ENCODE measurements around the gene ZNF320.
"Not testable (repeated sequence)": the region's sequence is repeated elsewhere in the genome, so short reads cannot be mapped to it uniquely, and the experiment has no call there.

Gene ZNF320

GRCh38 chr19:52897138-52897935 is at the start of gene ZNF320:
Gene ZNF320 (minus strand): TSS chr19:52897635. CDS start chr19:52890255, 7,380 bp downstream.
- H3K9me3 Mint-ChIP-seq: peaks cover 5 to 9% of the 10 kb centered on the region in 2 donors
- DNase-seq (peak; percentile 94), ATAC-seq (replicated peaks) (peak; percentile 100)
- H3K27me3 Mint-ChIP-seq: no peaks in the 10 kb centered on the region
- peak within 1 kb of the TSS; percentile 93 for H3K27ac Mint-ChIP-seq
- H3K4me1 Mint-ChIP-seq: peaks cover 17 to 41% of the 10 kb centered on the region in 2 donors
- H3K4me3 Mint-ChIP-seq: peak within 1 kb of the TSS; percentile 92 to 98
- peaks cover 26 to 40% of the 10 kb centered on the region in 2 donors for H3K36me3 Mint-ChIP-seq

GRCh38 chr19:52946322-52947310 is 49.2 kb upstream of the ZNF320 start:
- H3K36me3 Mint-ChIP-seq: peaks cover 34% of the 10 kb centered on the region in 2 donors
- H3K27ac Mint-ChIP-seq: peak overlapping the region; percentile 59
- DNase-seq (no peak), ATAC-seq (replicated peaks) (peak in 1 of 2 donors; percentile 20)
- peaks cover 3 to 5% of the 10 kb centered on the region in 2 donors for H3K4me1 Mint-ChIP-seq
- H3K9me3 Mint-ChIP-seq: peaks cover 18 to 21% of the 10 kb centered on the region in 2 donors
- H3K4me3 Mint-ChIP-seq: peak overlapping the region in 1 of 2 donors; percentile 34
- no peaks in the 10 kb centered on the region for H3K27me3 Mint-ChIP-seq

- Mint-ChIP-seq H3K27me3 (no peaks in the 10 kb centered on the region), H3K27ac (no peak overlapping the region), H3K36me3 (peaks cover 26 to 32% of the 10 kb centered on the region in 2 donors), H3K4me3 (peak overlapping the region in 1 of 2 donors; percentile 34), H3K9me3 (peaks cover 15 to 20% of the 10 kb centered on the region in 2 donors), H3K4me1 (peaks cover 8 to 13% of the 10 kb centered on the region in 2 donors)
- no peak for ATAC-seq (replicated peaks)
- no peak for DNase-seq
Measured at GRCh38 chr19:52945652-52946321, 48.4 kb upstream of the ZNF320 start.

DNA sequence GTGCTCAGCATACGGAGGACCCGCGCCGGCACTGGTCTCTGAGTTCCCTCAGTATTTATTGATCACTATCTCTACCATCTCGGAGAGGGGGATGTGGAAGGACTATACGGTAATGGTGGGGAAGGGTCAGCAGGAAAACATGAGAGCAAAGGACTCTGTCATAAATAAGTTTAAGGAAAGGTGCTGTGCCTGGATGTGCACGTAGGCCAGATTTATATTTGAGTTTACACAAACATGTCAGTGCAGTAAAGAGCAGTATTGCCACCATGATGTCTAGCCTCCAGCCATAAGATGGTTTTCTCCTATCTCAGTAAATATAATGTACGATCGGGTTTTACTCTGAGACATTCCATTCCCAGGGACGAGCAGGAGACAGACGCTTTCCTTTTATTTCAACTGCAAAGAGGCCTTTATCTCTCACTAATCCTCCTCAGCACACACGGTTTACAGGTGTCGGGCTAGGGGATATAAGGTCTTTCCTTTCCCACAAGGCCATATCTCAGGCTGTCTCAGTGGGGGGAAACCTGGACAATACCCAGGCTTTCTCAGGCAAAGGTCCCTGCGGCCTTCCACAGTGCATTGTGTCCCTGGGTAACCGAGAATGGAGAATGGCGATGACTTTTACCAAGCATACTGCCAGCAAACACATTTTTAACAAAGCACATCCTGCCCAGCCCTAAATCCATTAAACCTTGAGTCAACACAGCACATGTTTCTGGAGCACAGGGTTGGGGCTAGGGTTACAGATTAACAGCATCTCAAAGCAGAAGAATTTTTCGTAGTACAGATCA is 47.5 kb upstream of the ZNF320 start:
- DNase-seq; H3K4me3 Mint-ChIP-seq; H3K27ac Mint-ChIP-seq; ATAC-seq (replicated peaks); H3K27me3 Mint-ChIP-seq: not testable (repeated sequence)
- Mint-ChIP-seq H3K36me3 (peaks cover 17 to 23% of the 10 kb centered on the region in 2 donors), H3K9me3 (peaks cover 6 to 11% of the 10 kb centered on the region in 2 donors), H3K4me1 (peaks cover 8 to 15% of the 10 kb centered on the region in 2 donors)

DNA sequence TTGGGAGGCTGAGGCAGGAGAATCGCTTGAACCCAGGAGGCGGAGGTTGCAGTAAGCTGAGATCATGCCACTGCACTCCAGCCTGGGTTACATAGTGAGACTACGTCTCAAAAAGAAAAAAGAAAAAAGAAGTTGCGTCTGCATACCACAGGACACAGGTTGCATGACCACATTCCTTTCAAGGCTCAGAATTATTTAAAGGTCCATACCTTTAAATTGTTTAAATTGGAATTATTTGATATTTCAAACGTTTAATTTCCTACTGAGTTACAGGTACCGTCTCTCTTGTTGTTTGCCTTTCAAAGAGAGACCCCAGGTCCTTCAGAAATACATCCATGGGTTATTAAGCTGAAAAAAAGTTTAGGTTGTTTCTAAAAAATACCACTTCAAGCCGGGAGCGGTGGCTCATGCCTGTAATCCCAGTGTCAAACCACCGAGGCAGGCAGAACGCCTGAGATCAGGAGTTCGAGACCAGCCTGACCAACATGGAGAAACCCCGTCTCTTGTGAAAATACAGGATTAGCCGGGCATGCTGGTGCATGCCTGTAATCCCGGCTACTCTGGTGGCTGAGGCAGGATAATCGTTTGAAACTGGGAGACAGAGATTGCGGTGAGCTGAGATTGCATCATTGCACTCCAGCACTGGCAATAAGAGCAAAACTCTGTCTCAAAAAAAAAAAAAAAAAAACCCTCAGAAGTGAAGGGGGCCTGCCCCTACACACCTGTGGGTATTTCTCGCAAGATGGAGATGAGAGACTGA is 46.6 kb upstream of the ZNF320 start:
- H3K27me3 Mint-ChIP-seq: no peaks in the 10 kb centered on the region
- peaks cover 0 to 7% of the 10 kb centered on the region in 2 donors for H3K9me3 Mint-ChIP-seq
- DNase-seq (no peak), ATAC-seq (replicated peaks) (no peak)
- H3K27ac Mint-ChIP-seq: no peak overlapping the region
- peaks cover 10 to 14% of the 10 kb centered on the region in 2 donors for H3K36me3 Mint-ChIP-seq
- peaks cover 10 to 20% of the 10 kb centered on the region in 2 donors for H3K4me1 Mint-ChIP-seq
- H3K4me3 Mint-ChIP-seq: no peak overlapping the region

GRCh38 chr19:52943134-52943883 is 45.9 kb upstream of the ZNF320 start:
- ATAC-seq (replicated peaks) (no peak), DNase-seq (no peak)
- H3K9me3 Mint-ChIP-seq: peaks cover 0 to 7% of the 10 kb centered on the region in 2 donors
- no peaks in the 10 kb centered on the region for H3K27me3 Mint-ChIP-seq
- peaks cover 16 to 27% of the 10 kb centered on the region in 2 donors for H3K4me1 Mint-ChIP-seq
- peaks cover 13 to 20% of the 10 kb centered on the region in 2 donors for H3K36me3 Mint-ChIP-seq
- H3K4me3 Mint-ChIP-seq: peak overlapping the region; percentile 95 to 96
- H3K27ac Mint-ChIP-seq: no peak overlapping the region

DNA sequence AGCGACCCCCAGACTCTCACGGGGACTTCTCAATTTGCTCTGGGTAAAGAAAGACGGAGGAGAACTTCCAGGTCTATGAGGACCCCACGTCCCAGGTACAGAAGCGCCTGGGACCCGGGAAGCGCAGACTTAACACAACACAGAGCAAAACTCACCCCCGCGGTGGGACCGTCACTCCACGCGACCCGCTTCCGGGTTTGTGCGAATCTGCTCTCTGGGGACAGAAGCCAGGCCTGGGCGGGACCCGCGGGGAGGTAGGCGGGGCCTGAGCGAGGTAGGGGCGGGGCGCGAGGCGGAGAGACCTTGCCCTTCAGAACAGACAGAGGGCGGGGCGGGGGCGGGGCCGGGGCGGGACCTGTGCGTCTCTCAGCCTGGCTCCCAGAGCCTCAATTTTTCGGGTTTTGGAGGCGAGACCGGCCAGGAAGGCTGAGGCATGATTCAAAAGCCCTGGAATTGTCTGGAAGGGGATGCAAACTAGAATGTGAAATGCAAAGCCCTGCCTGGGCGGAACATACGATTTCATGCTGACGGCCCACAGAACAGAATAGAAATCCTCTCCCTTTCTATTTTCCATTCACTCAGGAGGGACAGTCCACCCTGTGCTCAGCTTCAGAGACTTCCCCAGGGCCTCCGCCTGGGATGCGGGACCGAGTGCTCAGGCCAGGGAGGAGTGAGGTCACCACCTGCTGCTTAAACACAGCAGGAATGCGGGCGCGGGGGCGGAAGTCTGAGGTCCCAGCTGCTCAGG is 45.1 kb upstream of the ZNF320 start:
- Mint-ChIP-seq H3K4me3 (peak overlapping the region; percentile 95 to 96), H3K27ac (peak overlapping the region; percentile 97), H3K9me3 (peaks cover 0 to 7% of the 10 kb centered on the region in 2 donors), H3K27me3 (no peaks in the 10 kb centered on the region), H3K4me1 (peaks cover 16 to 32% of the 10 kb centered on the region in 2 donors), H3K36me3 (peaks cover 13 to 20% of the 10 kb centered on the region in 2 donors)
- ATAC-seq (replicated peaks) (peak; percentile 96 to 99), DNase-seq (peak; percentile 95)

- DNase-seq (no peak), ATAC-seq (replicated peaks) (peak; percentile 52 to 63)
- Mint-ChIP-seq H3K27me3 (no peaks in the 10 kb centered on the region), H3K4me1 (peaks cover 22 to 37% of the 10 kb centered on the region in 2 donors), H3K9me3 (peaks cover 0 to 4% of the 10 kb centered on the region in 2 donors), H3K4me3 (peak overlapping the region; percentile 95 to 96), H3K27ac (peak overlapping the region; percentile 97), H3K36me3 (peaks cover 11 to 22% of the 10 kb centered on the region in 2 donors)
Measured at GRCh38 chr19:52941941-52942385, 44.5 kb upstream of the ZNF320 start.

DNA sequence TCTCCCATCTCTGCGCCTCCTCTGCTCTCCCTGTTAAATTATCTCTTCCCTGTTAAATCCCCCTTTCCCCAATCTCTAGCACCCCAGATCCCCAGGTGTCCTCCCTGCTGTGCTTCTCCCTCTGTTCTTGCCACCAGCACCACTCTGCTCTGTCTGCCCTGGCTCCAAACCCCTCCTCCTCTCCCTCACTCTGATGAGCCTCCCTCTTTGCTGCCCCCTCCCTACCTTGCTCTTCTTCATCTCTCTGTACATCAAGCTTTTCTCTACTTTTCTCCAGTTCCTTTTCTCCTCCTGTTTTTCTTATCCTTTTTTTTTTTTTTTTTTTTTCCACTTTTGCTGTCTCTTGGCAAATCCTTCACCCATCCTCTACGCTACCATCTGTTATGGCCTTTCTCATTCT is 44.1 kb upstream of the ZNF320 start:
- peaks cover 11 to 26% of the 10 kb centered on the region in 2 donors for H3K36me3 Mint-ChIP-seq
- H3K9me3 Mint-ChIP-seq: not testable (repeated sequence)

DNA sequence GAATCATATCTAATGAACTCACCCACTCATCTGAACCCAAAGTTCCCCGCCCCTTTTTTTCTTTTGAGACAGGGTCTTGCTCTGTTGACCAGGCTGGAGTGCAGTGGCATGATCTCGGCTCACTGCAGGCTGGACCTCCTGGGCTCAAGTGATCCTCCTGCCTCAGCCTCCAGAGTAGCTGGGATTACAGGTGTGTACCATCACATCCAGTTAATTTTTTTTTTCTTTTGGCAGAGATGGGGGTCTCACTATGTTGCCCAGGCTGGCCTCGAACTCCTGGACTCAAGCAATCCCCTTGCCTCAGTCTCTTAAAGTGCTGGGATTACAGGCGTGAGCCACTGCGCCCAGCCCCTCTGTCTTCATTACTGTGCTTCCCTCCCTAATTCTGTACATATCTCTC is 43.5 kb upstream of the ZNF320 start:
- H3K9me3 Mint-ChIP-seq; H3K27ac Mint-ChIP-seq; ATAC-seq (replicated peaks); DNase-seq; H3K27me3 Mint-ChIP-seq: not testable (repeated sequence)
- H3K4me1 Mint-ChIP-seq: peaks cover 33 to 48% of the 10 kb centered on the region in 2 donors
- H3K36me3 Mint-ChIP-seq: peaks cover 11 to 31% of the 10 kb centered on the region in 2 donors
- H3K4me3 Mint-ChIP-seq: peak overlapping the region; percentile 95 to 96

More for the DNA sequence above, 44.1 kb upstream of the ZNF320 start:
- H3K27me3 Mint-ChIP-seq; DNase-seq; ATAC-seq (replicated peaks): not testable (repeated sequence)
- H3K27ac Mint-ChIP-seq: peak overlapping the region; percentile 97
- peaks cover 26 to 42% of the 10 kb centered on the region in 2 donors for H3K4me1 Mint-ChIP-seq
- peak overlapping the region; percentile 95 to 96 for H3K4me3 Mint-ChIP-seq

DNA sequence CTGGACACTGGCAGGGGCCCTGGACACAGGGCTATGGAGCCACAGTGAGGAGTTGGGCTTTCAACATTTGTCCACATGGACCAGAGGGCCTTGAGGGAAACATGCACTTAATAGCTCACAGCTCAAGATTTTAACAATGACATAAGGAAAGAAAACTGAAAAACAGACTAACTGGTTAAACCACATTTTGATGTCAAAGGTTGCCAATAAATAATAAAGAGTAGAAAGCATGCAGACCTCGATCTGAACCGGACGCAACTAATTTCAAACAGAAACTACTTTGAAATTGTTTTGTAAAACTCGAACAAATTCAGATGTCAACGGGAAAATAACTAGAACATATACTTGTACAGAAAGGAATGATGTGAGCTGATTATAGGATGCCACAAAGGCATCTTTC is 41.3 kb upstream of the ZNF320 start:
- DNase-seq (no peak), ATAC-seq (replicated peaks) (no peak)
- H3K9me3 Mint-ChIP-seq: no peaks in the 10 kb centered on the region
- H3K36me3 Mint-ChIP-seq: peaks cover 16 to 38% of the 10 kb centered on the region in 2 donors
- peak overlapping the region; percentile 28 for H3K27ac Mint-ChIP-seq
- peak overlapping the region; percentile 21 to 56 for H3K4me3 Mint-ChIP-seq
- peaks cover 33 to 54% of the 10 kb centered on the region in 2 donors for H3K4me1 Mint-ChIP-seq
- H3K27me3 Mint-ChIP-seq: no peaks in the 10 kb centered on the region

Data from stimulated activated naive B cell treated with anti-CD40 and anti-IgM and Interleukin-4, amounts not matched to agents 10 μg/mL and 1 μg/mL and 100 μg/mL, for 72 hours (primary cell).